Transverse colon (tissue), 4 donors: ENCODE measurements around the gene DTD1. TPM values are rescaled to one million over a fixed set of nuclear protein-coding genes. Genes with fewer than 3 reads are reported as not detected.
"Not testable (repeated sequence)": the region's sequence is repeated elsewhere in the genome, so short reads cannot be mapped to it uniquely, and the experiment has no call there.

Experiments used
- DNase-seq: peaks from one replicate; pipeline ENCODE4 v3.0.0-alpha.2; 2019
- H3K27ac ChIP-seq, 4 donors: fragments of 200-600 bp; sonication (generic); 2 replicates each; pipeline ENCODE4 v1.5.1; 2016 to 2018; ENCODE audit warnings: inconsistent platforms in 4 of 4
- H3K27me3 ChIP-seq: fragments of 200-600 bp; sonication (generic); 2 replicates; pipeline ENCODE4 v1.5.1; 2017; ENCODE audit warnings: inconsistent platforms
- H3K36me3 ChIP-seq, 4 donors: fragments of 200-600 bp; sonication (generic); 2 replicates each; pipeline ENCODE4 v1.5.1; 2017 to 2019; ENCODE audit warnings: inconsistent platforms in 4 of 4
- H3K4me1 ChIP-seq, 4 donors: fragments of 200-600 bp; sonication (generic); 2 replicates each; pipeline ENCODE4 v1.5.1; 2017 to 2020; ENCODE audit warnings: inconsistent platforms in 4 of 4
- H3K4me3 ChIP-seq, 4 donors: fragments of 200-600 bp; sonication (generic); 1 replicate in 1 of 4; 2 replicates in 3 of 4; pipeline versions ENCODE4 v1.5.1 to v1.6.1; 2017 to 2019; ENCODE audit warnings: inconsistent platforms in 4 of 4
- H3K9me3 ChIP-seq, 2 donors: fragments of 200-600 bp; sonication (generic); 2 replicates each; pipeline ENCODE4 v1.5.1; 2017 to 2019; ENCODE audit warnings: inconsistent platforms in 2 of 2
- EP300 ChIP-seq: sonication (generic); formaldehyde crosslinking; IDR thresholded peaks from one replicate; pipeline ENCODE4 v1.6.1; 2017; ENCODE audit warnings: antibody characterized with exemption, low read depth
- POLR2A ChIP-seq: fragments of 450-650 bp; IDR thresholded peaks from one replicate; pipeline ENCODE4 v1.6.1; 2016; ENCODE audit warnings: antibody characterized with exemption, mild to moderate bottlenecking, moderate library complexity
- POLR2AphosphoS5 ChIP-seq, 3 donors: sonication (generic); formaldehyde crosslinking; IDR thresholded peaks; one replicate each; pipeline ENCODE4 v1.6.1; 2016; ENCODE audit warnings: antibody characterized with exemption in 3 of 3
- WGBS, 2 donors: methylation state at CpG; one replicate each; pipeline ENCODE4 v1.1.5; 2018; ENCODE audit warnings: low coverage in 1 of 2; 5-methylcytosine and 5-hydroxymethylcytosine counted together
- in situ Hi-C, 4 donors: fragments of 200-750 bp; cut with MboI; loops; one replicate each; pipeline versions ENCODE4 v1.15.0 to v1.15.1; 2017; ENCODE audit warnings: low sequenced_read_pairs in 3 of 4, low pct_ligation_motif_present in 1 of 4, low pct_unique_long_range_greater_than_20kb in 1 of 4
- intact Hi-C: fragments of 100-400 bp; cut with DNase I; formaldehyde crosslinking; loops from one replicate; pipeline ENCODE4 v1.15.1; 2023; ENCODE audit warnings: low total_unique reads
- total RNA-seq, 4 donors: library from RNA; depleted of rRNA; stranded (reverse); fragments of >200 nt; gene quantifications; one replicate each; pipeline ENCODE4 v1.1.0, GENCODE V29; 2016
- TF ChIP-seq, protein P1 (sequence below), 5 experiments: fragments of 200-600 bp in 3 of 5; fragments of 450-650 bp in 2 of 5; sonication (generic) in 3 of 5; IDR thresholded peaks; 1 replicate in 2 of 5; 2 replicates in 3 of 5; pipeline ENCODE4 v1.5.1; 2016 to 2017; ENCODE audit warnings: antibody characterized with exemption in 5 of 5, inconsistent platforms in 3 of 5, mild to moderate bottlenecking in 2 of 5, moderate library complexity in 1 of 5

Gene DTD1
- total RNA-seq, 4 donors from 2014 or later: 3.7 to 17.6 (median 9.8) TPM

DNA sequence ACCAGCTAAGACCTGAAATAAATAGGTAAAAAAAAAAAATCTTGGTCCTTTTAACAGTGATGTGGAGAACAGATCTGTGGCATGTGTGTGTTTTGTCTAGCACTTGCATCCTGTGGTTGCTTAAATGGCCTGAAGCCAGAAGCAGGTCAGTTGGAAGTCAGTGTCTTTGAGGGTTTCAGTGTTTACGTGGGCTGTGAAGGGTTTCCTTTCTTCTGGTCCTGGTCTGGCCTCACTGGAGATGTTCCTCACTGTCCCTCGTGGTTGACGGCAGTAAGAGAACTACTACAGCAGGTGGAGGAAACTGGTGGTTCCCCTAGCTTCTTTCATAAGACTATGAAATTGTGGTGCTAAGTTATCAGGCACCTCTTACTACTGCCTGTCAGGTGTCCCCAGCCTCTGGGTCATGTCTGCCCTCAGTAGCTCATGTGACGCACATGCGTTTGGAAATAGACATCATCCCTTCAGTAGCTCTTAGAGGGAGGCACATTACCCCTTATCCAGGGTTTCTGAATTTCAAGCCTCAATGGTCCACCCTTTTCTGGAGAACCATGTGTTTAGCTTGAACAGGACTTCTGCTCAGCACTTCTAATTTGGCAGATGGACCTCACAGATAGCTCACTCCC, 166.3 kb downstream of the DTD1 start:
- in situ Hi-C loops: no loop called here

DNA sequence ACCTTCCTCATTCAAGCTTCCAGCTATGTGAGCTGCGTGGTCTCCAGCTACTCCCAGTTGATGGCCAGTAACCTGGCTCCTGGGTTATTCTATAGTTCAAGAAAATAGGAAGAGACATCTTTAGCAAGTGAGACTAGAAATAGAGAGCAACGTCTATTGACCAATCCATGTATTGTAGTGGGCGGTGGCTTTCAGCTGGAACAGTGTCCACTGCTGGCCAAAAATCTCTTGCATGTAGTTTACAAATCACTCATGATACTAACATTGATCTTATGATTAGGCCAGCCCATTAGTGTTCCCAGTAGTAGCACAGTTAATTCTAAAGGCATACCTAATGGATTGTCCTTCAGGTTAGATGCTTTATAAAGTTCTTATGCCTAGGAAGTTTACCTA, 166.8 kb downstream of the DTD1 start:
- Histone ChIP-seq H3K9me3 (no peaks in the 10 kb centered on the region), H3K27ac (no peak overlapping the region), H3K27me3 (no peaks in the 10 kb centered on the region), H3K36me3 (no peaks in the 10 kb centered on the region), H3K4me3 (no peak overlapping the region), H3K4me1 (no peaks in the 10 kb centered on the region)
- 89 to 96% methylated on average over 3 of the region's 3 CpGs for WGBS, 2 donors
- TF ChIP-seq, protein P1, sequence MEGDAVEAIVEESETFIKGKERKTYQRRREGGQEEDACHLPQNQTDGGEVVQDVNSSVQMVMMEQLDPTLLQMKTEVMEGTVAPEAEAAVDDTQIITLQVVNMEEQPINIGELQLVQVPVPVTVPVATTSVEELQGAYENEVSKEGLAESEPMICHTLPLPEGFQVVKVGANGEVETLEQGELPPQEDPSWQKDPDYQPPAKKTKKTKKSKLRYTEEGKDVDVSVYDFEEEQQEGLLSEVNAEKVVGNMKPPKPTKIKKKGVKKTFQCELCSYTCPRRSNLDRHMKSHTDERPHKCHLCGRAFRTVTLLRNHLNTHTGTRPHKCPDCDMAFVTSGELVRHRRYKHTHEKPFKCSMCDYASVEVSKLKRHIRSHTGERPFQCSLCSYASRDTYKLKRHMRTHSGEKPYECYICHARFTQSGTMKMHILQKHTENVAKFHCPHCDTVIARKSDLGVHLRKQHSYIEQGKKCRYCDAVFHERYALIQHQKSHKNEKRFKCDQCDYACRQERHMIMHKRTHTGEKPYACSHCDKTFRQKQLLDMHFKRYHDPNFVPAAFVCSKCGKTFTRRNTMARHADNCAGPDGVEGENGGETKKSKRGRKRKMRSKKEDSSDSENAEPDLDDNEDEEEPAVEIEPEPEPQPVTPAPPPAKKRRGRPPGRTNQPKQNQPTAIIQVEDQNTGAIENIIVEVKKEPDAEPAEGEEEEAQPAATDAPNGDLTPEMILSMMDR (IDR thresholded peaks at IDR 0.05): no peak
- TF ChIP-seq EP300 (no peak), POLR2A (no peak), POLR2AphosphoS5 (IDR thresholded peaks at IDR 0.05) (no peak)
- in situ Hi-C loops (no loop called here), intact Hi-C loops (no loop called here)
- no peak for DNase-seq

More for the DNA sequence above, 166.3 kb downstream of the DTD1 start:
- no peaks in the 10 kb centered on the region for H3K9me3 ChIP-seq
- intact Hi-C loops: no loop called here
- TF ChIP-seq EP300 (no peak), POLR2A (no peak), POLR2AphosphoS5 (IDR thresholded peaks at IDR 0.05) (no peak)
- TF ChIP-seq, protein P1 (IDR thresholded peaks at IDR 0.05): no peak
- no peaks in the 10 kb centered on the region for H3K27me3 ChIP-seq
- no peaks in the 10 kb centered on the region for H3K4me1 ChIP-seq
- peak; percentile 22 for DNase-seq
- H3K36me3 ChIP-seq: no peaks in the 10 kb centered on the region
- no peak overlapping the region for H3K27ac ChIP-seq
- no peak overlapping the region for H3K4me3 ChIP-seq
- 50 to 71% methylated on average over 1 to 5 of the region's 5 CpGs for WGBS, 2 donors

DNA sequence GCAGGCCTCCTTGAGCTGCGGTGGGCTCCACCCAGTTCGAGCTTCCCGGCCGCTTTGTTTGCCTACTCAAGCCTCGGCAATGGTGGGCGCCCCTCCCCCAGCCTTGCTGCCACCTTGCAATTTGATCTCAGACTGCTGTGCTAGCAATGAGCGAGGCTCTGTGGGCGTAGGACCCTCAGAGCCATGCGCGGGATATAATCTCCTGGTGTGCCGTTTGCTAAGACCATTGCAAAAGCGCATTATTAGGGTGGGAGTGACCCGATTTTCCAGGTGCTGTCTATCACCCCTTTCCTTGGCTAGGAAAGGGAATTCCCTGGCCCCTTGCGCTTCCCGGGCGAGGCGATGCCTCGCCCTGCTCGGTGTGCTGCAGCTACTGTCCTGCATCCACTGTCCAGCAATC, 173.0 kb downstream of the DTD1 start:
- H3K27me3 ChIP-seq, H3K4me1 ChIP-seq, intact Hi-C loops, H3K36me3 ChIP-seq, H3K9me3 ChIP-seq, DNase-seq, in situ Hi-C loops, H3K4me3 ChIP-seq, H3K27ac ChIP-seq: not testable (repeated sequence)
- 95 to 100% methylated on average over 2 to 18 of the region's 19 CpGs for WGBS, 2 donors

DNA sequence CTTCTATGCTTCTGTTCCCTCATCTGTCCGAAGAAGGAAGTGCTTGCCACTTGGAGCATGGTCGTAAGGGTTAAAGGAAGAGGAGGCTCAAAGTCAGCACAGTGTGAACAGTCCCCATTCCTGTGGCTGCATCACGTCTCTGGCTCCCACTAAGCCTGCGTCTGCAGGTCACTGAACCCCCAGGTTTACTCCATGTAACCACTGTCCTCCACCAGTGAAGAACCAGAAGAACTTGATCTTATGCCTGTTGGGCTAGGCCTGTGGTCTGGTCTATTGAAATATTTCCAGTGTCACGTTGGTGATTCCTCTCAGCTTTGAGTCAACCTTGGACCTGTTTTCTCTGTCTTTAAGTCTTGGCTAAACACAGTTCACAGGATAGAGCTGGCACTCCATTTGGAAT, 179.8 kb downstream of the DTD1 start:
- DNase-seq: no peak
- Histone ChIP-seq H3K4me1 (no peaks in the 10 kb centered on the region), H3K27me3 (no peaks in the 10 kb centered on the region), H3K9me3 (no peaks in the 10 kb centered on the region), H3K36me3 (no peaks in the 10 kb centered on the region), H3K27ac (no peak overlapping the region), H3K4me3 (no peak overlapping the region)
- intact Hi-C loops (no loop called here), in situ Hi-C loops (no loop called here)
- 78 to 84% methylated on average over 4 of the region's 5 CpGs for whole genome bisulfite sequencing, 2 donors
- TF ChIP-seq, protein P1 (IDR thresholded peaks at IDR 0.05): no peak
- no peak for TF ChIP-seq POLR2AphosphoS5 (IDR thresholded peaks at IDR 0.05)
- no peak for TF ChIP-seq POLR2A
- no peak for TF ChIP-seq EP300

DNA sequence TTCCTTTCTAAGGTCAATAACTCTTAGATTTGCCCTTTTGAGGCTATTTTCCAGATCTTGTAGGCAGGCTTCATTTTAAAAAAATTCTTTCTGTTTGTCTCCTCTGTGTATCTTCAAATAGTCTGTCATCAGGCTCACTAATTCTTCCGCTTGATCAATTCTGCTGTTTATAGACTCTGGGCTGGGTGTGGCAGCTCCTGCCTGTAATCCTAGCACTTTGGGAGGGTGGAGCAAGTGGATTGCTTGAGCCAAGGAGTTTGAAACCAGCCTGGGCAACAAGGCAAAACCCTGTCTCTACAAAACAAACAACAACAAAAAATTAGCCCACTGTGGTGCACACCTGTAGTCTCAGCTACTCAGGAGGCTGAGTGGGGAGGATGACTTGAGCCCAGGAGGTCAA, 185.7 kb downstream of the DTD1 start:
- WGBS, 2 donors: 56% methylated on average over 1 of the region's 1 CpG; no CpG with 5 or more reads in 1 of the 2 donors
- no peak for TF ChIP-seq POLR2A
- no peak for TF ChIP-seq POLR2AphosphoS5 (IDR thresholded peaks at IDR 0.05)
- TF ChIP-seq EP300: no peak
- TF ChIP-seq, protein P1 (IDR thresholded peaks at IDR 0.05): no peak
- peaks cover 9% of the 10 kb centered on the region for H3K27me3 ChIP-seq
- no peak for DNase-seq
- H3K9me3 ChIP-seq: no peaks in the 10 kb centered on the region
- no peaks in the 10 kb centered on the region for H3K4me1 ChIP-seq
- H3K36me3 ChIP-seq: no peaks in the 10 kb centered on the region
- intact Hi-C loops: no loop called here
- in situ Hi-C loops: no loop called here
- no peak overlapping the region for H3K27ac ChIP-seq
- no peak overlapping the region for H3K4me3 ChIP-seq
